H9 (cell line): ENCODE results near the gene SGTA. TPM values are rescaled to one million over a fixed set of nuclear protein-coding genes. Genes with fewer than 3 reads are reported as not detected.

Experiments used
- DNase-seq: peaks from one replicate; pipeline ENCODE4 v3.0.0-alpha.2; 2017
- H2AFZ ChIP-seq: one replicate; pipeline ENCODE4 v1.6.1; 2013; ENCODE audit warnings: mild to moderate bottlenecking, low read length, control low read depth, moderate library complexity
- H2AK5ac ChIP-seq: 2 replicates; pipeline ENCODE4 v1.6.1; 2013; ENCODE audit warnings: low read length, control low read depth, mixed read lengths; ENCODE audit not compliant: insufficient read length
- H2BK120ac ChIP-seq: one replicate; pipeline ENCODE4 v1.6.1; 2013; ENCODE audit warnings: low read depth, mild to moderate bottlenecking, low read length, control low read depth, inconsistent platforms; ENCODE audit not compliant: poor library complexity, severe bottlenecking
- H2BK12ac ChIP-seq: 2 replicates; pipeline ENCODE4 v1.6.1; 2013; ENCODE audit warnings: low read length, control low read depth, mixed read lengths, low read depth; ENCODE audit not compliant: insufficient read length
- H2BK15ac ChIP-seq: 2 replicates; pipeline ENCODE4 v1.6.1; 2013; ENCODE audit warnings: low read depth, low read length, control low read depth
- H2BK20ac ChIP-seq: one replicate; pipeline ENCODE4 v1.6.1; 2013; ENCODE audit warnings: low read depth, mild to moderate bottlenecking, low read length, control low read depth, inconsistent platforms; ENCODE audit not compliant: poor library complexity, severe bottlenecking
- H2BK5ac ChIP-seq: 2 replicates; pipeline ENCODE4 v1.6.1; 2013; ENCODE audit warnings: low read length, control low read depth, mixed read lengths; ENCODE audit not compliant: insufficient read length
- H3K14ac ChIP-seq: 2 replicates; pipeline ENCODE4 v1.6.1; 2013; ENCODE audit warnings: low read length, control low read depth; ENCODE audit not compliant: insufficient read depth
- H3K18ac ChIP-seq: 2 replicates; pipeline ENCODE4 v1.6.1; 2013; ENCODE audit warnings: low read depth, mild to moderate bottlenecking, mixed read lengths, low read length, control low read depth; ENCODE audit not compliant: insufficient read length
- H3K23ac ChIP-seq: 2 replicates; pipeline ENCODE4 v1.6.1; 2013; ENCODE audit warnings: low read length, control low read depth, mixed read lengths, low read depth; ENCODE audit not compliant: insufficient read length
- H3K23me2 ChIP-seq: 2 replicates; pipeline ENCODE4 v1.6.1; 2013; ENCODE audit warnings: low read depth, mild to moderate bottlenecking, mixed read lengths, low read length, control low read depth; ENCODE audit not compliant: insufficient read length, poor library complexity, severe bottlenecking
- H3K27ac ChIP-seq: 2 replicates; pipeline ENCODE4 v1.5.1; 2013; ENCODE audit warnings: low read length, control low read depth, mixed read lengths, low read depth; ENCODE audit not compliant: insufficient read length
- H3K27me3 ChIP-seq: 2 replicates; pipeline ENCODE4 v1.6.1; 2013; ENCODE audit warnings: low read length, control low read depth, inconsistent platforms; ENCODE audit not compliant: insufficient read depth
- H3K4ac ChIP-seq: 2 replicates; pipeline ENCODE4 v1.6.1; 2013; ENCODE audit warnings: low read depth, mild to moderate bottlenecking, control low read depth, inconsistent platforms, low read length, moderate library complexity
- H3K4me1 ChIP-seq: 2 replicates; pipeline ENCODE4 v1.6.1; 2013; ENCODE audit warnings: low read length, control low read depth, inconsistent platforms; ENCODE audit not compliant: insufficient read depth
- H3K4me2 ChIP-seq: 2 replicates; pipeline ENCODE4 v1.6.1; 2013; ENCODE audit warnings: low read length, control low read depth, mixed read lengths; ENCODE audit not compliant: insufficient read length, insufficient read depth
- H3K56ac ChIP-seq: 2 replicates; pipeline ENCODE4 v1.6.1; 2013; ENCODE audit warnings: low read depth, mild to moderate bottlenecking, mixed read lengths, low read length, control low read depth; ENCODE audit not compliant: insufficient read length
- H3K79me1 ChIP-seq: 2 replicates; pipeline ENCODE4 v1.6.1; 2013; ENCODE audit warnings: low read depth, mild to moderate bottlenecking, moderate library complexity, low read length, control low read depth, inconsistent platforms; ENCODE audit not compliant: insufficient read depth, poor library complexity, severe bottlenecking
- H3K79me2 ChIP-seq: 2 replicates; pipeline ENCODE4 v1.6.1; 2013; ENCODE audit warnings: low read length, control low read depth, inconsistent platforms; ENCODE audit not compliant: insufficient read depth
- H3K9ac ChIP-seq: 2 replicates; pipeline ENCODE4 v1.6.1; 2013; ENCODE audit warnings: low read length, control low read depth, mixed read lengths; ENCODE audit not compliant: insufficient read length; ENCODE audit errors: extremely low read depth
- H3K9me3 ChIP-seq: one replicate; pipeline ENCODE4 v1.6.1; 2013; ENCODE audit warnings: low read depth, low read length, inconsistent platforms; ENCODE audit not compliant: control insufficient read depth
- H3T11ph ChIP-seq: one replicate; pipeline ENCODE4 v1.6.1; 2013; ENCODE audit warnings: mild to moderate bottlenecking, low read length, control low read depth, inconsistent platforms
- H4K20me1 ChIP-seq: one replicate; pipeline ENCODE4 v1.6.1; 2013; ENCODE audit not compliant: control insufficient read depth, insufficient read length, insufficient read depth
- H4K5ac ChIP-seq: 2 replicates; pipeline ENCODE4 v1.6.1; 2013; ENCODE audit warnings: low read depth, mild to moderate bottlenecking, mixed read lengths, low read length, control low read depth; ENCODE audit not compliant: insufficient read length
- H4K8ac ChIP-seq: replicated peaks from 2 replicates; pipeline ENCODE4 v1.6.1; 2013; ENCODE audit warnings: low read length, control low read depth, mixed read lengths, low read depth; ENCODE audit not compliant: insufficient read length
- H4K91ac ChIP-seq: 2 replicates; pipeline ENCODE4 v1.6.1; 2013; ENCODE audit warnings: low read depth, mild to moderate bottlenecking, moderate library complexity, mixed read lengths, low read length, control low read depth; ENCODE audit not compliant: insufficient read length
- H3K27ac Mint-ChIP-seq, 3 experiments: 2 replicates in 2 of 3; 3 replicates in 1 of 3; pipeline ENCODE4 v1.8.0; 2020 to 2021; ENCODE audit warnings: mixed read lengths in 3 of 3, mild to moderate bottlenecking in 1 of 3, moderate library complexity in 1 of 3
- H3K27me3 Mint-ChIP-seq: 2 replicates; pipeline ENCODE4 v1.8.0; 2021; ENCODE audit warnings: low read depth, mild to moderate bottlenecking, moderate library complexity, mixed read lengths
- H3K36me3 Mint-ChIP-seq, 3 experiments: 2 replicates in 2 of 3; 3 replicates in 1 of 3; pipeline ENCODE4 v1.8.0; 2020 to 2021; ENCODE audit warnings: low read depth in 3 of 3, mixed read lengths in 3 of 3; ENCODE audit not compliant: insufficient read depth in 1 of 3
- H3K4me1 Mint-ChIP-seq, 2 experiments: 2 replicates each; pipeline ENCODE4 v1.8.0; 2020; ENCODE audit warnings: mixed read lengths in 2 of 2
- H3K4me3 Mint-ChIP-seq, 2 experiments: 2 replicates in 1 of 2; 3 replicates in 1 of 2; pipeline ENCODE4 v1.8.0; 2020 to 2021; ENCODE audit warnings: mild to moderate bottlenecking in 2 of 2, mixed read lengths in 2 of 2, moderate library complexity in 1 of 2
- H3K9me3 Mint-ChIP-seq, 2 experiments: 2 replicates in 1 of 2; 3 replicates in 1 of 2; pipeline ENCODE4 v1.8.0; 2020; ENCODE audit warnings: mild to moderate bottlenecking in 2 of 2, mixed read lengths in 2 of 2, moderate library complexity in 1 of 2
- CTCF ChIP-seq: fragments of 200-600 bp; sonication (generic); conservative IDR thresholded peaks from 3 replicates; pipeline ENCODE4 v1.8.0; 2021; ENCODE audit warnings: antibody characterized with exemption, mild to moderate bottlenecking
- WGBS: extraction: QIAGEN DNeasy Blood & Tissue Kit; methylation state at CpG from one replicate; pipeline ENCODE4 v1.1.7; 2013; ENCODE audit warnings: missing lambda C conversion rate, low lambda C conversion rate, mixed read lengths; ENCODE audit not compliant: insufficient read length; ENCODE audit errors: extremely low coverage; 5-methylcytosine and 5-hydroxymethylcytosine counted together
- total RNA-seq: library from RNA; stranded (reverse); gene quantifications from 2 replicates; pipeline ENCODE4 v1.2.1, GENCODE V29; 2021

SGTA gene
- total RNA-seq, 1 experiment from 2014 or later: 102 TPM

GRCh38 chr19:2724148-2724557 lies 58.9 kb downstream of the SGTA start:
- H2BK5ac ChIP-seq: no peak overlapping the region
- Mint-ChIP-seq H3K36me3 (no peaks in the 10 kb centered on the region), H3K4me3 (no peak overlapping the region), H3K4me1 (peaks cover 9 to 23% of the 10 kb centered on the region in 2 experiments), H3K27me3 (peaks cover 56% of the 10 kb centered on the region), H3K27ac (no peak overlapping the region), H3K9me3 (no peaks in the 10 kb centered on the region)
- peaks cover 7% of the 10 kb centered on the region for H3K23me2 ChIP-seq
- H2AK5ac ChIP-seq: no peak overlapping the region
- H4K20me1 ChIP-seq: peaks cover 3% of the 10 kb centered on the region
- no peak overlapping the region for H2AFZ ChIP-seq
- peak; percentile 40 for TF ChIP-seq CTCF
- H3K27me3 ChIP-seq: no peaks in the 10 kb centered on the region
- H2BK12ac ChIP-seq: no peak overlapping the region
- H3T11ph ChIP-seq: no peak overlapping the region
- H3K23ac ChIP-seq: no peak overlapping the region
- no peaks in the 10 kb centered on the region; the same call in 1 of the 2 replicates for H3K4me1 ChIP-seq
- H3K9me3 ChIP-seq: no peaks in the 10 kb centered on the region
- no peak overlapping the region for H3K4me2 ChIP-seq
- no peak overlapping the region for H3K27ac ChIP-seq
- WGBS: no CpG with 5 or more reads among the region's 7 CpGs
- no peak overlapping the region for H3K56ac ChIP-seq
- no peak overlapping the region for H3K9ac ChIP-seq
- no peak overlapping the region for H2BK20ac ChIP-seq
- no peak overlapping the region for H2BK15ac ChIP-seq
- no peak overlapping the region for H4K8ac ChIP-seq
- no peak overlapping the region for H4K91ac ChIP-seq
- H2BK120ac ChIP-seq: no peak overlapping the region
- H4K5ac ChIP-seq: no peak overlapping the region
- no peak for DNase-seq
- no peak overlapping the region for H3K18ac ChIP-seq
- no peak overlapping the region for H3K14ac ChIP-seq
- H3K79me1 ChIP-seq: no peaks in the 10 kb centered on the region
- no peaks in the 10 kb centered on the region for H3K79me2 ChIP-seq
- H3K4ac ChIP-seq: no peak overlapping the region
